Neural progenitor cell (in vitro differentiated cells): Measurements from ENCODE around the gene NFATC2.

ENCODE experiments used
- EZH2 ChIP-seq: fragments of 200-600 bp; sonication (generic); IDR thresholded peaks from 2 replicates; pipeline ENCODE4 v1.6.1; 2017; ENCODE audit warnings: antibody characterized with exemption, mild to moderate bottlenecking, moderate library complexity
- TF ChIP-seq, protein P1 (sequence below): fragments of 200-600 bp; sonication (generic); IDR thresholded peaks from 2 replicates; pipeline ENCODE4 v1.5.1; 2017; ENCODE audit warnings: antibody characterized with exemption, mild to moderate bottlenecking

DNA sequence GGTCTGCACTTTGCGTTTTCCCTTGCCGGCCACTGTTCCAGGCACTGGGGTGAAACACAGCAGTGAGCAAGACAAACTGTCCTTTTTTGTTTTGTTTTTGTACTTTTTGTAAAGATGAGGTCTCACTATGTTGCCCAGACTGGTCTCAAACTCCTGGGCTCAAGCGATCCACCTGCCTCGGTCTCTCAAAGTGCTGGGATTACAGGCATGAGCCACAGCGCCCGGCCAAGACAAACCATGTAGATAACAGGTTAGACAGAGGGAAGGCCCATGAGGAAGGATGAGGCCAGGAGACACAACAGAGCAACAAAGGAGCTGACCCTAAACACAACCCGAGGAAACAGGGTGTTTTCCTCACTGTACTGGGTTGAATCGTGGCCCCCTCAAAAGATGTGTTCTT lies 165.4 kb downstream of the NFATC2 start:
- TF ChIP-seq, protein P1, sequence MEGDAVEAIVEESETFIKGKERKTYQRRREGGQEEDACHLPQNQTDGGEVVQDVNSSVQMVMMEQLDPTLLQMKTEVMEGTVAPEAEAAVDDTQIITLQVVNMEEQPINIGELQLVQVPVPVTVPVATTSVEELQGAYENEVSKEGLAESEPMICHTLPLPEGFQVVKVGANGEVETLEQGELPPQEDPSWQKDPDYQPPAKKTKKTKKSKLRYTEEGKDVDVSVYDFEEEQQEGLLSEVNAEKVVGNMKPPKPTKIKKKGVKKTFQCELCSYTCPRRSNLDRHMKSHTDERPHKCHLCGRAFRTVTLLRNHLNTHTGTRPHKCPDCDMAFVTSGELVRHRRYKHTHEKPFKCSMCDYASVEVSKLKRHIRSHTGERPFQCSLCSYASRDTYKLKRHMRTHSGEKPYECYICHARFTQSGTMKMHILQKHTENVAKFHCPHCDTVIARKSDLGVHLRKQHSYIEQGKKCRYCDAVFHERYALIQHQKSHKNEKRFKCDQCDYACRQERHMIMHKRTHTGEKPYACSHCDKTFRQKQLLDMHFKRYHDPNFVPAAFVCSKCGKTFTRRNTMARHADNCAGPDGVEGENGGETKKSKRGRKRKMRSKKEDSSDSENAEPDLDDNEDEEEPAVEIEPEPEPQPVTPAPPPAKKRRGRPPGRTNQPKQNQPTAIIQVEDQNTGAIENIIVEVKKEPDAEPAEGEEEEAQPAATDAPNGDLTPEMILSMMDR: no peak
- no peak for TF ChIP-seq EZH2
